Endothelial cell of umbilical vein (primary cell): ENCODE results near the gene GIPC1. TPM values are rescaled to one million over a fixed set of nuclear protein-coding genes. Genes with fewer than 3 reads are reported as not detected.

Source experiments
- BruUV-seq: library from RNA; stranded (reverse); fragments of 400-500 nt; replicated peaks from 2 replicates; lab custom pipeline; 2021; lab: Mats Ljungman, UMichigan
- CTCF ChIA-PET: fragments of 300-600, 350-600 bp; sonication (Branson Sonifier 250); formaldehyde crosslinking; loops from one replicate; lab custom pipeline; 2021; ENCODE audit warnings: antibody characterized with exemption, inconsistent platforms; lab: Charles Lee
- POLR2A ChIA-PET: fragments of 300-600, 350-600 bp; sonication (Branson Sonifier 250); formaldehyde crosslinking; loops from one replicate; lab custom pipeline; 2021; ENCODE audit warnings: antibody characterized with exemption, inconsistent platforms; lab: Charles Lee
- DNase-seq: peaks from one replicate; pipeline ENCODE4 v3.0.0-alpha.2; 2011; ENCODE audit warnings: low read depth, low spot score
- FAIRE-seq: peaks from 2 replicates; lab custom pipeline; 2011; peaks lifted over from hg19 to GRCh38; lab: Jason Lieb, UNC
- H2AFZ ChIP-seq: 2 replicates; pipeline ENCODE4 v1.6.0; 2012; ENCODE audit warnings: low read depth, low read length, control low read depth, inconsistent platforms
- H3K27ac ChIP-seq: 2 replicates; pipeline ENCODE4 v1.5.1; 2011; ENCODE audit warnings: low read depth, mild to moderate bottlenecking, control low read depth, low read length, moderate library complexity; ENCODE audit not compliant: insufficient read depth
- H3K27me3 ChIP-seq, 2 experiments: 2 replicates each; pipeline versions ENCODE4 v1.6.0 to v1.6.1; 2011; ENCODE audit warnings: low read length in 2 of 2, mixed read lengths in 1 of 2; ENCODE audit not compliant: control insufficient read depth in 2 of 2, insufficient read depth in 2 of 2
- H3K36me3 ChIP-seq, 2 experiments: 2 replicates in 1 of 2; 3 replicates in 1 of 2; pipeline ENCODE4 v1.5.1; 2011; ENCODE audit warnings: low read length in 2 of 2, mild to moderate bottlenecking in 1 of 2, moderate library complexity in 1 of 2; ENCODE audit not compliant: control insufficient read depth in 2 of 2, insufficient read depth in 2 of 2; ENCODE audit errors: extremely low read depth in 1 of 2
- H3K4me1 ChIP-seq: 3 replicates; pipeline ENCODE4 v1.5.1; 2011; ENCODE audit warnings: mild to moderate bottlenecking, low read length; ENCODE audit not compliant: control insufficient read depth, insufficient read depth; ENCODE audit errors: extremely low read depth
- H3K4me2 ChIP-seq: 2 replicates; pipeline ENCODE4 v1.6.1; 2011; ENCODE audit warnings: low read length, control low read depth, mixed read lengths; ENCODE audit not compliant: insufficient read depth
- H3K4me3 ChIP-seq, 3 experiments: fragments of 200-600 bp in 1 of 3; sonication (generic), shearing (Covaris generic) in 1 of 3; replicated peaks in 1 of 3; 2 replicates each; pipeline ENCODE4 v1.5.1; 2011 to 2016; ENCODE audit warnings: control low read depth in 3 of 3, low read length in 3 of 3, mild to moderate bottlenecking in 2 of 3, inconsistent platforms in 1 of 3, low read depth in 1 of 3, moderate library complexity in 1 of 3; ENCODE audit not compliant: insufficient read depth in 1 of 3
- H3K79me2 ChIP-seq: 2 replicates; pipeline ENCODE4 v1.6.0; 2012; ENCODE audit warnings: low read length, inconsistent platforms; ENCODE audit not compliant: control insufficient read depth, insufficient read depth
- H3K9ac ChIP-seq: replicated peaks from 2 replicates; pipeline ENCODE3; 2011; ENCODE audit warnings: low read length, control low read depth; ENCODE audit not compliant: insufficient read depth; ENCODE audit errors: extremely low read depth
- H3K9me1 ChIP-seq: replicated peaks from 3 replicates; pipeline ENCODE4 v1.6.0; 2011; ENCODE audit warnings: mild to moderate bottlenecking, low read length; ENCODE audit not compliant: control insufficient read depth, insufficient read depth; ENCODE audit errors: extremely low read depth
- H3K9me3 ChIP-seq: replicated peaks from 2 replicates; pipeline ENCODE4 v1.5.1; 2012; ENCODE audit warnings: low read length, inconsistent platforms; ENCODE audit not compliant: control insufficient read depth, insufficient read depth
- H4K20me1 ChIP-seq: replicated peaks from 2 replicates; pipeline ENCODE3; 2011; ENCODE audit warnings: mild to moderate bottlenecking, low read length; ENCODE audit not compliant: control insufficient read depth, insufficient read depth; ENCODE audit errors: extremely low read depth
- CTCF ChIP-seq, 2 donors: IDR thresholded peaks; 1 replicate in 1 of 2; 2 replicates in 1 of 2; pipeline ENCODE4 v1.5.1; 2011; ENCODE audit warnings: low read length in 2 of 2, mild to moderate bottlenecking in 2 of 2, moderate library complexity in 2 of 2, control low read depth in 1 of 2, inconsistent platforms in 1 of 2, low read depth in 1 of 2; ENCODE audit not compliant: insufficient read depth in 1 of 2; ENCODE audit errors: extremely low read depth in 1 of 2
- EZH2 ChIP-seq: IDR thresholded peaks from 2 replicates; pipeline ENCODE4 v1.6.1; 2012; ENCODE audit warnings: borderline replicate concordance, low read depth, mild to moderate bottlenecking, moderate library complexity, low read length, inconsistent platforms; ENCODE audit not compliant: severe bottlenecking
- FOS ChIP-seq: IDR thresholded peaks from 2 replicates; pipeline ENCODE4 v1.6.1; 2011; ENCODE audit warnings: mild to moderate bottlenecking, low read length, moderate library complexity, borderline replicate concordance; ENCODE audit not compliant: insufficient read depth
- GATA2 ChIP-seq: IDR thresholded peaks from 2 replicates; pipeline ENCODE4 v1.7.0; 2011; ENCODE audit warnings: low read depth, mild to moderate bottlenecking, moderate library complexity, mixed read lengths, low read length; ENCODE audit not compliant: insufficient read length, insufficient read depth
- JUN ChIP-seq: IDR thresholded peaks from 2 replicates; pipeline ENCODE4 v1.6.1; 2011; ENCODE audit warnings: borderline replicate concordance, low read depth; ENCODE audit not compliant: insufficient read length, insufficient read depth
- MAX ChIP-seq: IDR thresholded peaks from 2 replicates; pipeline ENCODE4 v1.6.1; 2011; ENCODE audit not compliant: insufficient read depth, insufficient read length
- MYC ChIP-seq: IDR thresholded peaks from one replicate; pipeline ENCODE4 v1.6.1; 2011; ENCODE audit warnings: mild to moderate bottlenecking, low read depth, low read length
- POLR2A ChIP-seq: IDR thresholded peaks from 2 replicates; pipeline ENCODE4 v1.6.1; 2012; ENCODE audit warnings: low read depth, mild to moderate bottlenecking, control low read depth, low read length
- POLR2AphosphoS5 ChIP-seq: IDR thresholded peaks from 2 replicates; pipeline ENCODE4 v1.6.1; 2012; ENCODE audit warnings: low read depth, mild to moderate bottlenecking, control low read depth, low read length, moderate library complexity; ENCODE audit not compliant: insufficient read depth
- dilution Hi-C: fragments of 300-500 bp; cut with MboI; formaldehyde crosslinking; loops from one replicate; pipeline ENCODE4 v1.15.0; 2019; ENCODE audit warnings: low sequenced_read_pairs; ENCODE audit not compliant: extremely low pct_ligation_motif_present
- intact Hi-C: fragments of 100-400 bp; cut with micrococcal nuclease; formaldehyde crosslinking; loops from one replicate; pipeline ENCODE4 v1.10.0; 2022
- polyA plus RNA-seq, 4 experiments: library from polyadenylated mRNA; depleted of rRNA in 3 of 4; stranded (reverse) in 3 of 4; unstranded in 1 of 4; fragments of >200 nt; gene quantifications; 2 replicates each; pipeline versions ENCODE4 v1.2.1 to v1.2.3, GENCODE V29; 2011 to 2012; ENCODE audit warnings: missing spikeins in 1 of 4
- total RNA-seq: library from RNA; stranded (reverse); gene quantifications from 2 replicates; pipeline ENCODE4 v1.2.3, GENCODE V29; 2021

Gene GIPC1
- total and polyA plus RNA-seq, 2 donors (not counting 3 experiments of a cell fraction or from before 2014, with no cell fraction given) = 108 to 141 TPM

GRCh38 chr19:14443632-14444216 lies 52.2 kb downstream of the GIPC1 start:
- CTCF ChIA-PET = no interaction called here
- peaks cover 22% of the 10 kb centered on the region for H3K79me2 ChIP-seq
- BruUV-seq = no TSS peak
- dilution Hi-C loops (no loop called here), intact Hi-C loops (no loop called here)
- DNase-seq = no peak
- POLR2A ChIA-PET = no interaction called here
- no peak overlapping the region for H3K9ac ChIP-seq
- H3K9me1 ChIP-seq = no peaks in the 10 kb centered on the region
- H2AFZ ChIP-seq = no peak overlapping the region
- peaks cover 12 to 52% of the 10 kb centered on the region in 2 experiments for H3K36me3 ChIP-seq
- H3K4me2 ChIP-seq = no peak overlapping the region
- H3K27me3 ChIP-seq = no peaks in the 10 kb centered on the region
- FAIRE-seq = no peak
- H3K27ac ChIP-seq = no peak overlapping the region
- H3K4me3 ChIP-seq = no peak overlapping the region
- no peaks in the 10 kb centered on the region for H4K20me1 ChIP-seq
- H3K9me3 ChIP-seq = no peaks in the 10 kb centered on the region
- TF ChIP-seq FOS (no peak), MAX (peak; percentile 7)
- peaks cover 17% of the 10 kb centered on the region for H3K4me1 ChIP-seq

- ChIA-PET CTCF (interaction anchor here (1.6 kb wide), 1 partner anchor 9 kb away, joined by 4 read pairs; no protein-coding TSS in a partner anchor), POLR2A (no interaction called here)
- intact Hi-C loops (no loop called here), dilution Hi-C loops (no loop called here)
- no peak overlapping the region for H3K9ac ChIP-seq
- H3K79me2 ChIP-seq = peaks cover 28% of the 10 kb centered on the region
- no peak overlapping the region for H2AFZ ChIP-seq
- DNase-seq (no peak), FAIRE-seq (no peak)
- no peaks in the 10 kb centered on the region for H4K20me1 ChIP-seq
- no peak overlapping the region for H3K27ac ChIP-seq
- no peaks in the 10 kb centered on the region for H3K27me3 ChIP-seq
- TF ChIP-seq POLR2AphosphoS5 (no peak), MAX (no peak), CTCF (IDR thresholded peaks at IDR 0.05; ENCODE audit: extremely low read depth in 1 of 2, insufficient read depth in 1 of 2, low read depth in 1 of 2, low read length in 2 of 2) (no peak), EZH2 (no peak), JUN (no peak), GATA2 (no peak), MYC (no peak), FOS (no peak), POLR2A (no peak)
- H3K4me3 ChIP-seq = no peak overlapping the region
- peaks cover 12 to 46% of the 10 kb centered on the region in 2 experiments for H3K36me3 ChIP-seq
- no peaks in the 10 kb centered on the region for H3K9me1 ChIP-seq
- no peaks in the 10 kb centered on the region for H3K9me3 ChIP-seq
- peaks cover 21% of the 10 kb centered on the region for H3K4me1 ChIP-seq
- H3K4me2 ChIP-seq = no peak overlapping the region
- BruUV-seq = no TSS peak
Measured at GRCh38 chr19:14442891-14443631, 52.9 kb downstream of the GIPC1 start.
